ENCODE measurements around the gene TXNDC17.
"Not testable (repeated sequence)": the region's sequence is repeated elsewhere in the genome, so short reads cannot be mapped to it uniquely, and the experiment has no call there.

TXNDC17 gene

DNA sequence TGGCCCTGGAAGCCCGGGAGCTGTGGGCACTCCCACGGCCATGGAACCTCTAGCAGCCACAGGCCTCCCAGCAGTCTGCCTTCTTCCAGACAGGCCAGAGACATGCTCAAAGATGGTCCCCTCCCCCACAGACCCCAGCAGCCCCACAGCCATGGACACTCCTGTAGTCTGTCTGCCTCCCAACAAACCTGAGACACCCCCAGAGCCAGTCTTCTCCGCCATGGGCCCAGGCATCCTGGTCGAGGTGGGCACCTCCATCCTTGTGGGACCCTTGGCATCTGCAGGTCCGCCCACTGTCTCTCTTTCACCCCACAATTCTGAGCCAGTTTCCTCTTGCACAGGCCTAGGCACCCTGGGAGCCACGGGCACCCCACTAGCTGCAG is 3.4 kb upstream of the TXNDC17 start:
- no peak for DNase-seq

DNA sequence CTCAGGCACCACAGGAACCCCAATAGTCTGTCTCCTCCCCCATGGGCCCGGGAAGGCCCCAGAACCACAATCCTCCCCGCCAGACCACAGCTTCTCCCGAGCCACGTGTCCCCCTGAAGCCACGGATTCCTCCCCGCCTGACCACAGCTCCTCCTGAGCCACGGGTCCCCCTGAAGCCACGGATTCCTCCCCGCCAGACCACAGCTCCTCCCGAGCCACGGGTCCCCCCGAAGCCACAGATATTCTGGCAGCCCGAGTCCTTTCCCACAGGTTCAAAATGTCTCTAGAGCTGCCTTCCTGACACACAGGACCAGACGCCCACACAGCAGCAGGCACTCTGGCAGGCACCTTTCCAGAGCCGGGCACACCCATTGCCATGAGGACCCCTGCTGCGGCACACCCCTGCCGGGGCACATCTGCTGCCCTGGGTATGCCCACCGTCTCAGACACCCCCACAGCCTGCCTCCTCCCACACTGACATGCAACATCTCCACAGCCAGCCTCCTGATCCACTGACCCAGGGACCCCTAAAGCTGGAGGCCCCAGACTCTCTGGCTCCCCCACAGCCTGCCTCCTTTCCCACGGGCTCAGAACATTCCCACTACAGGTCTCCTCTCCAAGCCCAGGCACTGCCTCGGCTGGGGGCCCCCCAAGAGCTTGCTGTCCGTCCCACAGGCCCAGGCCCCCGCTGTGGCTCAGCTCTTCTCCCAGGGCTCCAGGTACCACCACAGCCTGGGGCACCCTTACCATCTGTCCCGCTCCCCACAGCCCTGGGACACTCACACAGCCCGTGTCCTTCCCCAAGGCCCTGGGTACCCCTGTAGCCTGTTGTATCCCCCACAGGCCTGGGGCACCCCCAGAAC is 2.6 kb upstream of the TXNDC17 start:
- DNase-seq = peak; percentile 73

DNA sequence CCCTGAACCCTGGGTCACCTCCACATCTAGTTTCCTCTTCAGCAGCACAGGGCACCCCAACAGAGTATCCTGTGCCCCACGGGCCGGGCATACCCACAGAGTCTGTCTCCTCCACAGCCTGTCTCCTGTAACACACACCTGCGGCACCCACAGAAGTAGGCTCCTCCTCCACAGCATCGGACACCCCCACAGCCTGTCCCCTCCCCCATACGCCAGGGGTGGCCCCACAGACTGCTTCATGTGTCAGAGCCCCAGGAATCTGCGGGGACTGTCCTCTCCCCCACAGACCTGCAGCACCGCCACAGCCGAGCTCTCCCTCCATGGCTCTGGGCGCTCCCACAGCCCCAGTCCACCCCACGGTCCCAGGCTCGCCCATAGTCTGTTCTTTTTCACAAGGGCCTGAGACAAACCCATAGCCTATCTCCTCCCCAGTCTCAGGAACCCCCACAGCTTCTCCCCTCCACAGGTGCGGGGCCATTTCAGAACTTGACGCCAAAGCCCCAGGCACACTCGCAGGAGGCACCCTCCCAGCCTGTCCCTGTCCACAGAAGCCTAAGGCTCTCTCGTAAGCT is 1.8 kb upstream of the TXNDC17 start:
- DNase-seq = no peak

DNA sequence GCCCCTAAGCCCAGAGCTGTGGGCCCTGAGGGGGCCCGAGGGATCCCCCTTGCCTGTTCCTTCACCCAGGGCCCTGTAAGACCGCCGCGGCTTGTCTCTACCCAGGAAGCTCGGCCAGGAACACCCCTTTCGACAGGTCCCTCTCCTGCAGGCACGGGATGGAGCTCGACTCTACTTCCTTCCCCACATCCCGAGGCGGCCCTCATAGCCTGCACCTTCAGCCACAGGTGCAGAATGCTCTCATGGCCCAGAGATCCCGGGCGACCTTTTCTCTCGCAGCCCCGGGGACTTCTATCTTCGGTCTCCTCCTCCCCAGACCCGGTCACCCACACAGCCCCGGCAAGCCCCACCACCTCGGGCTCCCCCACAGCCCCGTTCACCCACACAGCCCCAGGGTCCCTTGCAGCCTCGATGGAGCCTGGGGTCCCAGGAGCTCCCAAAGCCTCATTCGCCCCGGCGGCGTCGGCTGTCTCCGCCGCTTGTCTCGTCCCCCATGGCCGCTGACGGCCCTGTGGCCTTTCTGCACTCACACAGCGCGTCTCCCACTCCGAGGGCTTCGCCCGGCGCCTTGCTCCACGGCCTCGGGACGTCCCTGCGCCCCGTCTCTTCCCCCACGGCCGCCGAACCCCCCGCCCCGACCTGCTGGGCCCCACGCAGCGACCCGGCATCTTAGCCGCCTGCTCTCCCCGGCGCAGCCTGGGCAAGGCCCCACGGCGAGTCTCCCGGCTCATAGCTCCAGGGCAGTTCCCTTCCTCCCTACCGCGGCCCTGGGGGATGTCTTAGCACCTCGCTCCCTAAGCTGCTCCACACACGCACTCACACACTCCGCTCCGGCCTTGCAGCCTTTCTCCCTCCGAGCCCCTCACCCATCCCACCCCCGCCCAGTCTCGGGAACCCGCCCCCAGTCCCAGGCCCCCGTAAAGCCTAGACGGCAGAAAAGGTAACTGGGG is 999 bp upstream of the TXNDC17 start:
- DNase-seq = peak; percentile 64

DNA sequence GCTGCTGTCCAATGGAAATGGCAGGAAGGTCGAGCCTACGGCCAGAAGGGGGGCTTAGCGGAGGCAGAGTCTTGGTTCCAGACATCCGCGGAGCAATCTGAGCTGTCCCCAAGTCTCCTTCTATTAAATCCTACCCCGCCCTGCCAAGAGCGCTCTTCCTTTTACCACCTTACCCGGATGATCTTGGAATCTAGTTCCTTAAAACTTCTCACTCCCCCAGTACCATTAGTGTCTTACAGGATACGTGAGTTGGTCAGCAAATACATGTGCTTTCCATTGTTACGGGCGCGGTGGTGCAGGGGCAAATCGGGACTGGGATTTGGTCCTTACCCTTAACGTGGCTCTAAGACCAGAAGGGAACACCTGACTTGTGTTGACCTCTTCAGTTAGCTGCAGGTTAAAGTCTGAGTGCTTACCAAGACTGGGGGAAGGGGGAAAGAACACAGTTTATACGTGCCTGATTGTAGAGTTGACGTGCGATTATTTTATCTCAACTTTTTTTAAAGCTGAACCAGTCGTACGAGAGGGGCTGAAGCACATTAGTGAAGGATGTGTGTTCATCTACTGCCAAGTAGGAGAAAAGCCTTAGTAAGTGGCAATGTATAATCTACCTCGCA is 495 bp downstream of the TXNDC17 start:
- DNase-seq = no peak

DNA sequence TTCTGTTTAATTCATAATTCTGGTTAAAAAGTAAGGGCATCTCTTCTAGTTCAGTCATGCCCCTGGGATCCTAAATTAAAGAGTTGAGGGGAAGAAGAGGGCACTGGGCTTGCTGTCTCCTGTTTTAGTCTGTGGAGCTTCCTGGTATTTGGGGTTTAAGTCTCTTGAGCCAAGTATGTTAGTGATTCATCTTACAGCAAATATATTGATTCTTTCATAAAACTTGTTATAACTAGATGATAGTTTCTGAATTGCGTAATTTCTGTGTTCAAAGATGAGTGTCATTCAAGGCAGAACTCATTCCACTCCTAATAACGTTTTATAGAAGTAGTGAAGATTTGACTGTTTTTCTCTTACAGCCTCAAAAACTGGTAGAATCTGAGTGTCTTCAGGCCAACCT is 1.7 kb downstream of the TXNDC17 start:
- DNase-seq = no peak

DNA sequence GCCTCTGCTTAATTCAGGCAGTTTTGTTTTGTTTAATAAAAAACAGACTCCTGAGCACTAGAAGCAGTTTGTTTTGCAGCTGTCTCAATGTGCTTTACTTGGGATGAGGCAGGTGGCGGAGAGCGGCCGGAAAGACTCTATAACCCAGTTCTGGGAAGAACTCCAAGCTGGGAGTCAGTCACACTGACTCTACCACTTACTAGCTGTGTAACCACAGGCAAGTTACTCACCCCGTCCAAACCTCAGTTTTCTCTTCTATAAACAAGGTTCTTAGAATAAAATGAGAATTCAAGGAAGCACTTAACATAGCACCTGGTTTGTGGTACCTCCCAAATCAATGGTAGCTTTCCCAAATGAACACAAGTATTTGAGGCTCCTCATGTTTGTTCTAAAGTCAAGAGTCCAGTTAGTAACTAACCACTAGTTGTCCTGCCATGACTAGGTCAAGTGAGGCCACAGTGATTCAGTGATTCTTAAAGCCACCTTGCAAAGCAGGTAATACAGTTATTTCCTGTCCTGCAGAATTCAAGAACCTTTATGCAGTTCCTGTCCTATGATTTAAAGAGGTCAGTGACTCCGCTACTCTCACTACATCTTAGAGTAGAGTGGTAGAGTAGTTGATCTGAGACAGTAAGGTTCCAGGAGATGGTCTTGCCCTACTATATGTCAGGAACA is 2.7 kb downstream of the TXNDC17 start:
- no peak for DNase-seq

DNA sequence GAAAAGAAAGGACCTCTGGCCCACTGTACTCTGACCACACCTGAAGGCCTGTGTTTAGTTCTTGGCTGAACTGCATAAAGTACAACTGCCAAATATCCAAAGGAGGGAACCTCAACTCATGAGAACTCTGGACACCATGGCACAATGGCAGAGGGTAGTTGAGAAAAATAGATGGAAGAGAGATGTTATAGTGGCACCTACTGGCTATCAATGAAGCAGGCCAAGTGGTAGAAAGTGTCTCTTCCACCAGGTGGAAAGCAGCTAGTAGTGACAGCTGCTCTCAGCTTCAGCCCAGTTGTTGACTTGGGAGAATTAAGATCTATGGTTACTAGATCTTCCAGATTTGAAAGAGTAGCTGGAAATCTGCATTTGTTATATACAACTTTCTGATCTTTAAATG is 7.3 kb downstream of the TXNDC17 start:
- peak; percentile 63 for DNase-seq

DNA sequence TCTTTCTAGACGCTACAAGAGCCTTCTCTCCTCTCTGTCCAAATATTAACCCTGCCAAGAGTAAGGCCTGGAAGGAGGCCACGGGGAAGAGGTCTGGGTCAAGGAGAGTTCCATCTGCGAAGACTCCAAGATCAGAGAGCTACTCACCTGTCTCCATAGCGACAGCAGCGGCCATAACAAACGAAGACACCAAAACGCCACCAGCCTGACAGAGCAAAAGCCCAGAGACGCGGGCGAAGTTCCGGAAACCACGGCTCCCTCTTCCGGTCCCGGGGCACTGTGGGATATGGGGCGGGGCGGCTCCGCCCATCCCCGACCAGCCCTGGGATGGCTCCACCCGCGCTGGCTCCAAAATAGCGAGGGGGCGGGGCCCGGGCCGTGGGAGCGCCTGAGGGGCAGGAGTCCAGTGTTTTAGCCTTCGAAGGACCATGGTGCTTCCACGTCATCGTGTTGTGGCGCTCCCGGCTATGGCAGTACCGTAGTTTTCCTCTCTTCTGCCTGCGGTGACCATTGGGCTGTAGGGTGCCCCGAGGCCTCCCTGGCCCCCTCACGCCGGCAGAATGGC is 10.6 kb downstream of the TXNDC17 start, which contains the start of the genes C17orf100 and MED31:
C17orf100 (plus strand) TSS at position 409 of the 565 bp plus-strand sequence; CDS start at position 561, 152 bp downstream.
MED31 (minus strand) TSS at position 252 of the 565 bp plus-strand sequence; CDS start at position 175, 77 bp downstream.
- DNase-seq = peak; percentile 97

DNA sequence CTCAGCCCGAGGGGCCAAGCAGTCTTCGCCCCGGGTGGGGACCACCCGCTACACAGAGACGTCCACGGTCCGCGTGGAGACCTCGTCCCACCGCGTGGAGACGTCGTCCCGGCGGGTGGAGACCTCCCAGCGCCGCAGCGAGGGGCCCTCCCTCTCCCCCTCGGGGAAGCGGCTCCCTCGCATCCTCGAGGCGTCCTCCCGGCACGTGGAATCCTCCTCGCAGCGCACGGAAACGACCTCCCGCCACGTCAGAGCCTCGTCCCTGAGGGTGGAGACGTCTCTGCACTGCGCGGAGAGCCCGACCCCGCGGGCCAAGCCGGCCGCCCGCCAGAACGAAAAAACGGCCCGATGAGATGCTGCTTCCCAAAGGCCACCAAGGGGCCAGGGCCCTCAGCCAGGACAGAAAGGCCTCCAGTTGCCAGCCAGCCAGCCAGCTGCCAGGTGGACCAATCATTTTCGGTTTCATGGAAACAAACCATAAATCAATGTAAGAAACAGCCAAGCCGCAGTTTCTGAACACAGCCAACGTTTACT is 11.1 kb downstream of the TXNDC17 start:
- DNase-seq = peak; percentile 33

DNA sequence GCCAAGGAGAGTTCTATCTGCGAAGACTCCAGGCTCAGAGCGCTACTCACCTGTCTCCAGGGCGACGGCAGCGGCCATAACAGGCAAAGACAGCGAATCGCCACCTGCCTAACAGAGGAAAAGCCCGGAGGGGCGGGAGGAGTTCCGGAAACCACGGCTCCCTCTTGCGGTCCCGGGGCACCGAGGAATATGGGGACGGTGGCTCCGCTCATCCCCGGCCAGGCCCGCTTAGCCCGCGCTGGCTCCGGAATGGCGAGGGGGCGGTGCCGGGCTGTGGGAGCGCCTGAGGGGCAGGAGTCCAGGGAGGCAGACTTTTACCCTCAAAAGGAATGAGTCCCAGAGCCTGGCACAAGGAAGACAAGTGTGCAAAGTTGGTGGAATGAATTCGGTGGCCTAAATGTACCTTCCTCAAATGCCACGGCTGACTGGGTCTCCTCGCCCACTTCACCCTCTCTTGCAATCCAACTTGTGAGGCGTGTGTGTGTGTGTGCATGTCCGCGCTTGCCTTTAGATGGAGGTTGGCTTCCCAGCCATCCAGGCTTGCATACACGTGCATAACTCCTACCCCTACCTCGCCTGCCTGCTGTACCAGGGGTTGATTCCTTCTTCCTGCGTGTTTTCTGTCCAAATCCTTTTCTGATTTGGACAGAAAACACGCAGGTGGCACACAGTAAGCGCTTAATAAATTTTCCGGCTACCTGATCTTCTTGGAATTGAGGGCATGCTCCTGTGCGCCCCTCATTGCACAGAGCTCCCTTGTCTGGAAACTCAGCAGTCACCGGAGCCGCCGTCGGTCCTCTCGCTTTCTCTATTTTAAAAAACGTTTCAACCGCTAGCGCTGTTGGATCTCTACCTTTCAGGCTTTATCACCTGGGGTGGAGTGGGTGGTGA is 14.2 kb downstream of the TXNDC17 start:
- DNase-seq = no peak

DNA sequence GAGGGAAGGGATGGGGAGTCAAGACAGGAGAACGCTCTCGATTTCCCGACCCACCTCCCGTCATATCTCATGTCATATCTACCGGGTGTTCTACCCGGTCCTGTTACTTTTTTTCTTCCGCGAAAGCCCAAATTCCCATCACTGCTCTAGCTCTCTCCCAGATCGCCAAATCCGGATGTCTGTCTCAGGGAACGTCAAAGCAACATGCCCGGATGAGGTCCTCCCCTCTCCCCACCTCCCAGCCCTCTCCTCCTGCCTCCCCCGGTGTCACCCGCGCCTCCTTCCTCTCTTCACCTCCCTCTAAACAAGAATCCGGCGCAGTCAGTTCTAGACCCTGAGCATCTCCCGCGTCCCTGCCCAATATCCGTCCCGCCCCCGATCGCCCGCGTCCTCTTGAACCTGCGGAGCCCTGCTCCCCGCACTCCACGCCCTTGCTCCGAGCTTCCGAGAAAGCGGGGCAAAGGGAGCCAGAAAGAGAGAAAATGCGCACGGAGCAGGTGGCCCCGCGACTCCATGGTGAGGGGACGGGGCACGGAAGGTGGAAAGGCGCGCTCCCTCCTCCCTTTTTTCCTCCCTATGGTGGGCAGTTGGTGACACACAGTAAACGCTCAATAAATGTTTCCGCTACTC is 15.0 kb downstream of the TXNDC17 start:
- DNase-seq = not testable (repeated sequence)

DNA sequence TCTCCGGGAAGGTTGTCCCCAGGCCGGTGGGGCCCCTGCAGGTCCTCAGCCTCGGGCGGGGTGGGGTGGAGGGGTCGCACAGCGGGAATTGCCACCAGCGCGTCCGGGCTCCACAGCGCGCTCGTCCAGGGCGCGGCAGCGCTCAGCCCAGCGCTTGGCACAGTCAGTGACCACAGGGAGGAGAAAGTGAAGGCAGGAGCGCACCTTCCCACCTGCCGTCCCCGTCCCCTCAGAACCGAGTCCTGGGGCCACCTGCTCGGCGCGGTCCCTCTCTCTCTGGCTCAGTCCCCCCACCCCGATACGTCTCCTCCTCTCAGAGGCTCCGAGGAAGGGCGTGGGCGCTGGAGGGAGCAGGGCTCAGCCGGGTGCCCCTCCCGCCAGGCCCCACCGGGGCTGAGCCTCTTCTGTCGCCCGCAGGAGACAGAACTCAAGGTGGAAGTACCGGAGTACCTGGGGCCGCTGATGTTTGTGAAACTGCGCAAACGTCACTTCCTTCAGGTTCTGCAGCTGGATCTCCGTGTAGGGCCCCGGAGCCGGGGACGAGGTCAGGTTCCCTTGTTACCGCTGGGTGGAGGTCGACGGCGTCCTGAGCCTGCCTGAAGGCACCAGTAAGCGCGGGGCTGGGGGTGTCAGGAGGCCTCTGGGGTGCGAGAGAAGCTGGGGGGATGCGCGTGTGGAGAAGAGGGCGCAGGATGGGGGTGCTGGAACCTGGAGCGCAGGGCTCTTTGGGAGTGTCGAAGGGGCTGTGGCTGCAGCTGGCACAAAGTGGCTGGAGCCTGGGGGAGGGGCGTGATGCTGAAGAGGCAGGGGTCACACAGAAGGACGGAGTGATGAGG is 16.2 kb downstream of the TXNDC17 start:
- DNase-seq = not testable (repeated sequence)

DNA sequence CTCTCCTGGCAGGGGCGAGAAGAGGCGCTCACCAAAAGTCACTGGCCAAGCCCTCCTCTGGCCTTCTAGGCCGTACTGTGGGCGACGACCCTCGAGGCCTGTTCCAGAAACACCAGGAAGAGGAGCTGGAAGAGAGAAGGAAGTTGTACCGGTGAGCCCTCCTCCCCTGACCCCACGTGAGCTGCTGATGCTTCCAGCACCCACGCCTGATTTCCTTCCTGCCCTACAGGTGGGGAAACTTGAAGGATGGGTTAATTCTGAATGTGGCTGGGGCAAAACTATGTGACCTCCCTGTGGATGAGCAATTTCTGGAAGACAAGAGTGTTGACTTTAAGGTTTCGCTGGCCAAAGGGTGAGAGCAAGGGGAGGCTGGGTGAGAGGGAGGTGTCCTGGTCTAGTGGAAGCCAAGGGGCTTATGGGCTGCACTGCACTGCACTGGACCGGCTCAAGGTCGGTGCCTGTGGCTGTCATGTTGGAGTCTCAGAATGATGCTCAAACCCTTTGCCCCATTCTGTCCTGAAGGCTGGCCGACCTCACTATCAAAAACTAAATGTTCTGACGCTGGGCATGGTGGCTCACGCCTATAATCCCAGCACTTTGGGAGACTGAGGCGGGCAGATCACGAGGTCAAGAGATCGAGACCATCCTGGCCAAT is 16.9 kb downstream of the TXNDC17 start:
- no peak for DNase-seq

DNA sequence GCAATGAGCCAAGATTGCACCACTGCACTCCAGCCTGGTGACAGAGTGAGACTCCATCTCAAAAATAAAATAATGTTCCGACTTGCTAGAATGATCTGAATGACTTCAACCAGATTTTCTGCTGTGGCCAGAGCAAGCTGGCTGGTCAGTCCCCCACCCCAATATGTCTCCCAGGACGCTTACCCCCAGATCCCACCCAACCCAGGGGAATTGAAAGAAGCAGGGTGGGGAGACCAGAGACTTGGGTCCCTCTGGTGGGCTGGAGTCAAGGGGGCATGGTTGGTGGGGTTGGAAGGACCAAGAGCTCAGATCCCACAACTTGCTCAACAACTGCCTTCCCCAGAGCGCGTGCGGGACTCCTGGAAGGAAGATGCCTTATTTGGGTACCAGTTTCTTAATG is 17.6 kb downstream of the TXNDC17 start:
- DNase-seq = not testable (repeated sequence)

DNA sequence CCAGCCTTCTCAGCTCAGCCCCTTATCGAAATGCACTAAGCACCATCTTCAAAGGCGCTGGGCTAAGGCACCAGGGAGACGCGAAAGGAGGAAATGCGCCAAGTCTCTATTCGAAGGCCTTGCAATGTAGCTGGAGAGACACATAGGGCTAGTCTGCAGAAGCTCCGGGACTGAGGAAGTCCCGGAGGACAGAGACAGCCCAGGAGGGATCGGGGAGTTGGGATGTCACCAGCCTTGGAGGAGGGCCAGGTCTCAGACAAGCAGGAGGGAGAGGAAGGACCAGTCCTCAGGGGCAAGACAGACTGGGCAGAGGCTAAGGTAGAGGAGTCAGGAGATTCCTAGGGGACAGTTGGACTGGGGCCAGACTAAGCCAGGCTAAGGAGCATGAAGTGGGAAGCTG is 19.2 kb downstream of the TXNDC17 start:
- no peak for DNase-seq

DNA sequence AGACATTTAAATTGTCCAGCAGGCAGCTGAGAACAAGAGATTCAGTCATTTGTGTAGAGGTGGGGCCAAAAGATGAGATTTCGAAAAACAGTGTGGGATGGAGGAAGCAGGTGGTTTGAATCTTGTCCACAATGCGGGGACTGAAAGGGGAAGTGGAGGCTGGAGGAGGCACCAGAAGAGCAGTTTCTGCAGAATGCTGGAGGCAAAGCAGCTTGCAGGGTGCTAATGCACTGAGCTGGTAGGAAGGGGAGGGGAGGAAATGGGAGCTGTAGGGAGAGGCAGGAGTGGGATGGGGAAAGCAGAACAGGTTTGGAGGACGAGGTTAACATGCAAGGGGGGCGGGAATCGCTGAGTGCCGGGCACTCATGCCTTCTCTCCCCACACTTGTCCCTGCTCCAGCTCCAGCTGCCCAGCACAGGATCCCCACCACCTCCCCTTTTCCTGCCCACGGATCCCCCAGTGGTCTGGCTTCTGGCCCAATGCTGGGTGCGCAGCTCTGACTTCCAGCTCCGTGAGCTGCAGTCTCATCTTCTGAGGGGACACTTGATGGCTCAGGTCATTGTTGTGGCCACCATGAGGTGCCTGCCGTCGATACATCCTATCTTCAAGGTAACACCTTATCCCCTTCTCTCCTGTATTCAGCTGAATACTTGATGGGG is 20.1 kb downstream of the TXNDC17 start:
- peak; percentile 56 for DNase-seq

DNA sequence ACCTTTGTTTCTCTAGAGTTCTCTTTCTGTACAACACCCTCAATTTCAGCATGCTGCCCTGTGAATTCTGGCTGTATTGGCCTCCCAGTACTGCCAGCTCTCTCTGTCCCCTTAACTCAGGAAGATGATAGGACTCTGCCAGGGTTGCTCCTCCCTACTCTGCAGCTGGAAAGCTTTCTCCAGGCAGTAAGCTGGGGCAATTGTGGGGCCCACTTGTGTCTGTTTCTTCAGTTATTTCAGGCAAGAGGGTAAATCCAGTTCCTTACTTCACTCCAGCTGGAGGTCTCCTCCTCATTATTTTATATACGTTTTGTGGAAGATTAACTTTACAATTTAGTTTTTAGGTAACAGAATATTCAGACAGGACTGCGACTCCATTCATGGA is 20.6 kb downstream of the TXNDC17 start:
- DNase-seq = no peak
